ENCODE results near the gene ATE1.

DNA sequence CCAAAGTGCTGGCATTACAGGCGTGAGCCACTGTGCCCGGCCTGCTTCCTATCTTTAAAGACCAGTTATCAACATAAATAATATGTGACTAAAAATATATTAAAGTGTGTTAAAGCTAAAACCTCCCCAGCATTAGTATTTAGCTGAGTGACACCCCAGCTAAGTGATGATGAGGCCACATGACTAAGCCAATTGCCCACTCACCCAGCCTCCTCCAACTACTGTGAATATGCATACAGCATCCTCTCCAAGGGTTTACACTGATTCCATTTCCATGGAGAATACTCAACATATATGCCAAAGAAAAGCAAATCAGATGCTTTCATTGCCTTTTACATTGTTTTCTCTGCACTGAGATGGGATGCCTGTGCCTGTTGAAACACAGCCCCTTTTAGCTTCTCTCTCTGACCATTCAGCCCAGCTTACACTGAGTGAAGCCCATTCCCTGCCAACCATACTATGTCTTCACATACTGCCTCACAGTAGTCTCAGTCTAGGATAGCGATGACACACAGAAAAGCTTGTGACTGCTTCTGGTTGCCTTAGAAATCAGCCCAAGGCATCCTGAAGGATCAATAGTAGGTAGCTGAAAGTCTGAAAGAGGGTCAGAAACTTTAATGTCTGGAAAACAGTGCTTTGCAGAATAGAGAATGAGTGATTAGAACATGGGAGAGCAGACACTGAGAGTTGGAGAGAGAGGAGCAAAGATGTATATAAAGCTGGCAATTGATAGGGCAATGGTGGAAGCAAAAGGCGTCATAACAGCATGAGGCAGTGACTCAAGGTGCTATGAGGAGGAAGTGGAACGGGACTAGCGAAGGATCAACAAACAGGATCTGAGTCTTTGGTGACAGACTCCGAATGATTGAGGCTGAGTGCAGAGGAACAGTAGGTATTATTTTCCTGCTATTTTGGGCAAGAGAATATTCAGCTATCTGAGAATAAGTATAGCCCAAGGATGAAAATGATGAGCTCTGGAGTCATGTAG lies 19.8 kb upstream of the ATE1 start:
- TF ChIP-seq, protein P1, sequence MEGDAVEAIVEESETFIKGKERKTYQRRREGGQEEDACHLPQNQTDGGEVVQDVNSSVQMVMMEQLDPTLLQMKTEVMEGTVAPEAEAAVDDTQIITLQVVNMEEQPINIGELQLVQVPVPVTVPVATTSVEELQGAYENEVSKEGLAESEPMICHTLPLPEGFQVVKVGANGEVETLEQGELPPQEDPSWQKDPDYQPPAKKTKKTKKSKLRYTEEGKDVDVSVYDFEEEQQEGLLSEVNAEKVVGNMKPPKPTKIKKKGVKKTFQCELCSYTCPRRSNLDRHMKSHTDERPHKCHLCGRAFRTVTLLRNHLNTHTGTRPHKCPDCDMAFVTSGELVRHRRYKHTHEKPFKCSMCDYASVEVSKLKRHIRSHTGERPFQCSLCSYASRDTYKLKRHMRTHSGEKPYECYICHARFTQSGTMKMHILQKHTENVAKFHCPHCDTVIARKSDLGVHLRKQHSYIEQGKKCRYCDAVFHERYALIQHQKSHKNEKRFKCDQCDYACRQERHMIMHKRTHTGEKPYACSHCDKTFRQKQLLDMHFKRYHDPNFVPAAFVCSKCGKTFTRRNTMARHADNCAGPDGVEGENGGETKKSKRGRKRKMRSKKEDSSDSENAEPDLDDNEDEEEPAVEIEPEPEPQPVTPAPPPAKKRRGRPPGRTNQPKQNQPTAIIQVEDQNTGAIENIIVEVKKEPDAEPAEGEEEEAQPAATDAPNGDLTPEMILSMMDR (conservative IDR thresholded peaks at IDR 0.05; ENCODE audit: low read depth, low read length), result no peak
- TF ChIP-seq RCOR1 (IDR thresholded peaks at IDR 0.05; ENCODE audit: insufficient replicate concordance, low read length), result no peak
